ENCODE measurements around the gene RELB. TPM values are rescaled to one million over a fixed set of nuclear protein-coding genes. Genes with fewer than 3 reads are reported as not detected.

RELB gene
- total and polyA plus RNA-seq, 2 of the 4 experiments (the other 2 are of a cell fraction) = 5.0 to 17.2 TPM

GRCh38 chr19:45045671-45046353, 44.5 kb downstream of the RELB start:
- H3K36me3 ChIP-seq (ENCODE audit: control insufficient read depth, insufficient read depth, low read length) = peaks cover 40% of the 10 kb centered on the region
- no peak overlapping the region for H3K14ac ChIP-seq (replicated peaks; ENCODE audit: low read depth, low read length)
- no peak overlapping the region for H4K8ac ChIP-seq (ENCODE audit: low read depth in 2 of 2, low read length in 2 of 2)
- no peak overlapping the region for H3K18ac ChIP-seq (ENCODE audit: low read depth, low read length)
- H3K4me1 ChIP-seq (ENCODE audit: control insufficient read depth, insufficient read depth, low read length) = peaks cover 2% of the 10 kb centered on the region; the same call in 1 of the 2 replicates
- no peak overlapping the region for H2BK120ac ChIP-seq (ENCODE audit: low read depth, low read length)
- no peak overlapping the region for H2BK5ac ChIP-seq (ENCODE audit: low read depth, low read length, poor library complexity, severe bottlenecking)
- POLR2A ChIA-PET (ENCODE audit: unreplicated experiment) = no interaction called here
- no peak overlapping the region for H2AK5ac ChIP-seq (ENCODE audit: low read depth, low read length)
- dilution Hi-C loops (cut with HindIII; ENCODE audit: low sequenced_read_pairs, unreplicated experiment) (no loop called here), in situ Hi-C loops (cut with MboI; ENCODE audit: low sequenced_read_pairs) (no loop called here), intact Hi-C loops (cut with micrococcal nuclease) (no loop called here)
- H3K9ac ChIP-seq (ENCODE audit: low read depth, low read length) = no peak overlapping the region
- H3K27me3 ChIP-seq (ENCODE audit: control insufficient read depth, insufficient read depth, low read length) = no peaks in the 10 kb centered on the region
- H4K5ac ChIP-seq (ENCODE audit: low read depth, low read length) = no peak overlapping the region
- peaks cover 42 to 66% of the 10 kb centered on the region in 2 experiments for H3K79me1 ChIP-seq (ENCODE audit: low read depth in 1 of 2, low read length in 2 of 2)
- DNase-seq (no peak), ATAC-seq (ENCODE audit: low read depth) (no peak)
- H3K9me1 ChIP-seq (ENCODE audit: insufficient read depth, low read length) = peaks cover 18% of the 10 kb centered on the region; the same call in 1 of the 2 replicates
- no peak overlapping the region for H2AK9ac ChIP-seq (replicated peaks; ENCODE audit: low read depth, low read length, poor library complexity)
- no peak overlapping the region for H3K4me2 ChIP-seq (ENCODE audit: low read depth, low read length)
- peaks cover 83% of the 10 kb centered on the region for H4K20me1 ChIP-seq (ENCODE audit: insufficient read depth, low read length)
- H3K23ac ChIP-seq (ENCODE audit: low read depth, low read length) = no peak overlapping the region
- TF ChIP-seq RAD21 (IDR thresholded peaks at IDR 0.05; ENCODE audit: low read length) (no peak), USF2 (IDR thresholded peaks at IDR 0.05; ENCODE audit: low read depth, low read length) (no peak), SMC3 (IDR thresholded peaks at IDR 0.05; ENCODE audit: low read depth, low read length) (no peak), MAZ (IDR thresholded peaks at IDR 0.05; ENCODE audit: borderline replicate concordance, low read depth, low read length) (no peak), MAFK (IDR thresholded peaks at IDR 0.05; ENCODE audit: low read depth, low read length) (no peak), ELK1 (IDR thresholded peaks at IDR 0.05; ENCODE audit: borderline replicate concordance, low read depth, low read length) (no peak), MXI1 (IDR thresholded peaks at IDR 0.05; ENCODE audit: borderline replicate concordance, low read depth, low read length) (no peak), CEBPB (IDR thresholded peaks at IDR 0.05; ENCODE audit: low read depth, low read length) (no peak), CHD1 (IDR thresholded peaks at IDR 0.05; ENCODE audit: low read depth, low read length) (no peak), FOS (IDR thresholded peaks at IDR 0.05; ENCODE audit: low read depth, low read length) (no peak), NFE2L2 (IDR thresholded peaks at IDR 0.05; ENCODE audit: low read depth, low read length) (no peak), POLR2A (IDR thresholded peaks at IDR 0.05; ENCODE audit: low read depth, low read length) (no peak), RFX5 (IDR thresholded peaks at IDR 0.05; ENCODE audit: low read depth, low read length) (no peak), BHLHE40 (IDR thresholded peaks at IDR 0.05; ENCODE audit: low read depth, low read length) (no peak), RCOR1 (IDR thresholded peaks at IDR 0.05; ENCODE audit: insufficient replicate concordance, low read length) (no peak), CTCF (conservative IDR thresholded peaks at IDR 0.05; ENCODE audit: low read depth, low read length) (no peak)
- no TSS peak for BruUV-seq (replicated peaks)
- H3K9me3 ChIP-seq (ENCODE audit: control insufficient read depth, insufficient read depth, low read length) = no peaks in the 10 kb centered on the region
- H3K4me3 ChIP-seq (ENCODE audit: insufficient read depth, low read depth, low read length) = no peak overlapping the region
- WGBS, 2 experiments (ENCODE audit: extremely low coverage in 2 of 2, insufficient read length in 1 of 2) = 87% methylated on average over 7 of the region's 14 CpGs; no CpG with 5 or more reads in 1 of the 2 experiments
- H2BK15ac ChIP-seq (ENCODE audit: low read depth, low read length) = no peak overlapping the region
- no peak overlapping the region for H2AFZ ChIP-seq (replicated peaks; ENCODE audit: low read length, poor library complexity)
- CTCF ChIA-PET = interaction anchor here (1.5 kb wide), 1 partner anchor 14 kb away, joined by 5 read pairs; no protein-coding TSS in a partner anchor
- H3K4ac ChIP-seq (ENCODE audit: low read depth, low read length) = no peak overlapping the region
- H4K91ac ChIP-seq (ENCODE audit: insufficient read depth, low read depth, low read length) = no peak overlapping the region
- no peak overlapping the region for H2BK20ac ChIP-seq (ENCODE audit: low read depth, low read length)
- no peak overlapping the region for H3K56ac ChIP-seq (ENCODE audit: extremely low read depth, insufficient read depth, low read length)
- H3K27ac ChIP-seq (ENCODE audit: insufficient read depth, low read length) = no peak overlapping the region

All from IMR-90 (cell line).